ENCODE data around the gene ADAM12. TPM values are rescaled to one million over a fixed set of nuclear protein-coding genes. Genes with fewer than 3 reads are reported as not detected.

ADAM12 gene
- total and polyA plus RNA-seq, 2 donors (not counting 3 experiments of a cell fraction or from before 2014, with no cell fraction given) = 0.22 to 0.33 TPM

GRCh38 chr10:126126866-126127265 lies 261.4 kb downstream of the ADAM12 start:
- Histone ChIP-seq H3K9me3 (replicated peaks; ENCODE audit: control insufficient read depth, insufficient read depth, low read length) (no peaks in the 10 kb centered on the region), H3K9me1 (replicated peaks; ENCODE audit: control insufficient read depth, extremely low read depth, insufficient read depth, low read length) (no peaks in the 10 kb centered on the region), H3K4me2 (ENCODE audit: insufficient read depth, low read length) (no peak overlapping the region), H3K27ac (ENCODE audit: insufficient read depth, low read depth, low read length) (no peak overlapping the region), H2AFZ (ENCODE audit: low read depth, low read length) (no peak overlapping the region), H3K36me3 (ENCODE audit: control insufficient read depth in 2 of 2, extremely low read depth in 1 of 2, insufficient read depth in 2 of 2, low read length in 2 of 2) (no peaks in the 10 kb centered on the region), H3K27me3 (ENCODE audit: control insufficient read depth in 2 of 2, insufficient read depth in 2 of 2, low read length in 2 of 2) (no peaks in the 10 kb centered on the region), H3K79me2 (ENCODE audit: control insufficient read depth, insufficient read depth, low read length) (no peaks in the 10 kb centered on the region), H3K9ac (replicated peaks; ENCODE audit: extremely low read depth, insufficient read depth, low read length) (no peak overlapping the region), H4K20me1 (replicated peaks; ENCODE audit: control insufficient read depth, extremely low read depth, insufficient read depth, low read length) (no peaks in the 10 kb centered on the region), H3K4me3 (replicated peaks in 1 of 3; ENCODE audit: insufficient read depth in 1 of 3, low read depth in 1 of 3, low read length in 3 of 3) (no peak overlapping the region), H3K4me1 (ENCODE audit: control insufficient read depth, extremely low read depth, insufficient read depth, low read length) (no peaks in the 10 kb centered on the region)
- ChIA-PET CTCF (no interaction called here), POLR2A (no interaction called here)
- dilution Hi-C loops (cut with MboI; ENCODE audit: extremely low pct_ligation_motif_present, low sequenced_read_pairs) (no loop called here), intact Hi-C loops (cut with micrococcal nuclease) (no loop called here)
- DNase-seq (ENCODE audit: low read depth, low spot score) = no peak
- TF ChIP-seq MYC (IDR thresholded peaks at IDR 0.05; ENCODE audit: low read depth, low read length) (no peak), EZH2 (IDR thresholded peaks at IDR 0.05; ENCODE audit: borderline replicate concordance, low read depth, low read length, severe bottlenecking) (no peak), GATA2 (IDR thresholded peaks at IDR 0.05; ENCODE audit: insufficient read depth, insufficient read length, low read depth, low read length) (no peak)
- FAIRE-seq = no peak
- no TSS peak for BruUV-seq (replicated peaks)

- intact Hi-C loops (cut with micrococcal nuclease) = no loop called here
- H4K20me1 ChIP-seq (replicated peaks; ENCODE audit: control insufficient read depth, extremely low read depth, insufficient read depth, low read length) = no peaks in the 10 kb centered on the region
- no TSS peak for BruUV-seq (replicated peaks)
- no peaks in the 10 kb centered on the region for H3K36me3 ChIP-seq (ENCODE audit: control insufficient read depth in 2 of 2, extremely low read depth in 1 of 2, insufficient read depth in 2 of 2, low read length in 2 of 2)
- no peak for FAIRE-seq
- no peaks in the 10 kb centered on the region for H3K9me3 ChIP-seq (replicated peaks; ENCODE audit: control insufficient read depth, insufficient read depth, low read length)
- no peak overlapping the region for H2AFZ ChIP-seq (ENCODE audit: low read depth, low read length)
- ChIA-PET POLR2A (no interaction called here), CTCF (no interaction called here)
- H3K9ac ChIP-seq (replicated peaks; ENCODE audit: extremely low read depth, insufficient read depth, low read length) = no peak overlapping the region
- H3K9me1 ChIP-seq (replicated peaks; ENCODE audit: control insufficient read depth, extremely low read depth, insufficient read depth, low read length) = no peaks in the 10 kb centered on the region
- no peaks in the 10 kb centered on the region for H3K4me1 ChIP-seq (ENCODE audit: control insufficient read depth, extremely low read depth, insufficient read depth, low read length)
- DNase-seq (ENCODE audit: low read depth, low spot score) = no peak
- no peaks in the 10 kb centered on the region for H3K79me2 ChIP-seq (ENCODE audit: control insufficient read depth, insufficient read depth, low read length)
- H3K4me3 ChIP-seq (replicated peaks in 1 of 3; ENCODE audit: insufficient read depth in 1 of 3, low read depth in 1 of 3, low read length in 3 of 3) = no peak overlapping the region
- H3K27ac ChIP-seq (ENCODE audit: insufficient read depth, low read depth, low read length) = no peak overlapping the region
- dilution Hi-C loops (cut with MboI; ENCODE audit: extremely low pct_ligation_motif_present, low sequenced_read_pairs) = no loop called here
- H3K4me2 ChIP-seq (ENCODE audit: insufficient read depth, low read length) = no peak overlapping the region
- TF ChIP-seq MYC (IDR thresholded peaks at IDR 0.05; ENCODE audit: low read depth, low read length) (no peak), CTCF (IDR thresholded peaks at IDR 0.05; ENCODE audit: extremely low read depth in 1 of 2, insufficient read depth in 1 of 2, low read depth in 1 of 2, low read length in 2 of 2) (no peak), EZH2 (IDR thresholded peaks at IDR 0.05; ENCODE audit: borderline replicate concordance, low read depth, low read length, severe bottlenecking) (no peak), MAX (IDR thresholded peaks at IDR 0.05; ENCODE audit: insufficient read depth, insufficient read length) (no peak), POLR2A (IDR thresholded peaks at IDR 0.05; ENCODE audit: low read depth, low read length) (no peak), JUN (IDR thresholded peaks at IDR 0.05; ENCODE audit: borderline replicate concordance, insufficient read depth, insufficient read length, low read depth) (no peak), GATA2 (IDR thresholded peaks at IDR 0.05; ENCODE audit: insufficient read depth, insufficient read length, low read depth, low read length) (no peak), FOS (IDR thresholded peaks at IDR 0.05; ENCODE audit: borderline replicate concordance, insufficient read depth, low read length) (no peak), POLR2AphosphoS5 (IDR thresholded peaks at IDR 0.05; ENCODE audit: insufficient read depth, low read depth, low read length) (no peak)
- H3K27me3 ChIP-seq (ENCODE audit: control insufficient read depth in 2 of 2, insufficient read depth in 2 of 2, low read length in 2 of 2) = no peaks in the 10 kb centered on the region
These were observed 262.3 kb downstream of the ADAM12 start for GRCh38 chr10:126126023-126126422.
